ENCODE data around the gene RGS10. TPM values are rescaled to one million over a fixed set of nuclear protein-coding genes. Genes with fewer than 3 reads are reported as not detected.

The RGS10 gene
- total and polyA plus RNA-seq, 2 of the 8 experiments (the other 6 are each of a cell fraction or from before 2014, with no cell fraction given), result 5.5 to 13.1 TPM

DNA sequence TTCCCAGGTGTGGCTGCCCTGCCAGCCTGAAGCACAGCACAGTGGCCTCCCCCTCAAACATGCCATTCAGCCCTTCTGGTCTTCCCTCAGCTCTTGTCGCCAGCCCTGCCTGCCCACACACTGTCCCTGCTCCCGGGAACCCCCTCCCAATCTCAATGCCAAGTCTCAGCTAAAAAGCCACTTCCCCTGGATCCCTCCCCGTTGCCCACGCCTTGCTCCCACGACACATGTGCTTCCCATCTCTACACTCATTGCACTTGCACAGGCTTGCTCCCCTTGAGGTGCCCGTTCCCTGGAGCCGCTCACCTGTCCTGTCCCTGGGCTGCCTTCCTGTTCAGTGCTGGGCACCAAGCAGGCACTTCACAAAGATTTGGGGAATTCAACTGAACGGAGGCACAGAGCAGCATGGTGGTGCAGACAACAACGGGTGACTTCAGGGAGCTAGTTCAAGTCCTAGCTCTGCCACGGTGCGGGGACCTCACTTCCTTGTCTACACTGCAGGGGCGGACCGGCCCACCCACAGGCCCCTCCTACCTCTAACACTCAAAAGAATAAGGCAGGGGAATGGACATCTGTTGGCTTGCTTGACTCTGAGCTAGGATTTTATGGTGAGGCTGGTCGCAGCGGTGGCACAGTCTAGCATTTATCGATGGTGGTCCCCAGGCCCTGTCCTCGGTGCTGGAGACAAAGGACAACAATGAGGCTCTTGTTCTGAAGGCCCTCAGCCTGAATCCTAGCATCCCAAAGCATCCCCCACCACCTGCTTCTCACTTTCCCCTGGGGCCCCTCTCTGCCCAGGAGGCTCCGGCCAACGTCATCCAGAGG is 18.4 kb downstream of the RGS10 start (continued):
- no peak for TF ChIP-seq RXRA (IDR thresholded peaks at IDR 0.05; ENCODE audit: insufficient read depth, low read depth, low read length)
- no peak for TF ChIP-seq HDAC6 (IDR thresholded peaks at IDR 0.05; ENCODE audit: low read depth, low read length)
- TF ChIP-seq TEAD4 (IDR thresholded peaks at IDR 0.05; ENCODE audit: low read depth, low read length), result no peak
- no peak for TF ChIP-seq POLR2AphosphoS5 (IDR thresholded peaks at IDR 0.05; ENCODE audit: low read depth, low read length)
- no peak for TF ChIP-seq POU5F1 (IDR thresholded peaks at IDR 0.05; ENCODE audit: low read depth, low read length)
- no peak for TF ChIP-seq CBX5 (IDR thresholded peaks at IDR 0.05; ENCODE audit: low read depth, low read length)
- no peak for TF ChIP-seq JUND (IDR thresholded peaks at IDR 0.05; ENCODE audit: low read length)
- TF ChIP-seq, protein P1, sequence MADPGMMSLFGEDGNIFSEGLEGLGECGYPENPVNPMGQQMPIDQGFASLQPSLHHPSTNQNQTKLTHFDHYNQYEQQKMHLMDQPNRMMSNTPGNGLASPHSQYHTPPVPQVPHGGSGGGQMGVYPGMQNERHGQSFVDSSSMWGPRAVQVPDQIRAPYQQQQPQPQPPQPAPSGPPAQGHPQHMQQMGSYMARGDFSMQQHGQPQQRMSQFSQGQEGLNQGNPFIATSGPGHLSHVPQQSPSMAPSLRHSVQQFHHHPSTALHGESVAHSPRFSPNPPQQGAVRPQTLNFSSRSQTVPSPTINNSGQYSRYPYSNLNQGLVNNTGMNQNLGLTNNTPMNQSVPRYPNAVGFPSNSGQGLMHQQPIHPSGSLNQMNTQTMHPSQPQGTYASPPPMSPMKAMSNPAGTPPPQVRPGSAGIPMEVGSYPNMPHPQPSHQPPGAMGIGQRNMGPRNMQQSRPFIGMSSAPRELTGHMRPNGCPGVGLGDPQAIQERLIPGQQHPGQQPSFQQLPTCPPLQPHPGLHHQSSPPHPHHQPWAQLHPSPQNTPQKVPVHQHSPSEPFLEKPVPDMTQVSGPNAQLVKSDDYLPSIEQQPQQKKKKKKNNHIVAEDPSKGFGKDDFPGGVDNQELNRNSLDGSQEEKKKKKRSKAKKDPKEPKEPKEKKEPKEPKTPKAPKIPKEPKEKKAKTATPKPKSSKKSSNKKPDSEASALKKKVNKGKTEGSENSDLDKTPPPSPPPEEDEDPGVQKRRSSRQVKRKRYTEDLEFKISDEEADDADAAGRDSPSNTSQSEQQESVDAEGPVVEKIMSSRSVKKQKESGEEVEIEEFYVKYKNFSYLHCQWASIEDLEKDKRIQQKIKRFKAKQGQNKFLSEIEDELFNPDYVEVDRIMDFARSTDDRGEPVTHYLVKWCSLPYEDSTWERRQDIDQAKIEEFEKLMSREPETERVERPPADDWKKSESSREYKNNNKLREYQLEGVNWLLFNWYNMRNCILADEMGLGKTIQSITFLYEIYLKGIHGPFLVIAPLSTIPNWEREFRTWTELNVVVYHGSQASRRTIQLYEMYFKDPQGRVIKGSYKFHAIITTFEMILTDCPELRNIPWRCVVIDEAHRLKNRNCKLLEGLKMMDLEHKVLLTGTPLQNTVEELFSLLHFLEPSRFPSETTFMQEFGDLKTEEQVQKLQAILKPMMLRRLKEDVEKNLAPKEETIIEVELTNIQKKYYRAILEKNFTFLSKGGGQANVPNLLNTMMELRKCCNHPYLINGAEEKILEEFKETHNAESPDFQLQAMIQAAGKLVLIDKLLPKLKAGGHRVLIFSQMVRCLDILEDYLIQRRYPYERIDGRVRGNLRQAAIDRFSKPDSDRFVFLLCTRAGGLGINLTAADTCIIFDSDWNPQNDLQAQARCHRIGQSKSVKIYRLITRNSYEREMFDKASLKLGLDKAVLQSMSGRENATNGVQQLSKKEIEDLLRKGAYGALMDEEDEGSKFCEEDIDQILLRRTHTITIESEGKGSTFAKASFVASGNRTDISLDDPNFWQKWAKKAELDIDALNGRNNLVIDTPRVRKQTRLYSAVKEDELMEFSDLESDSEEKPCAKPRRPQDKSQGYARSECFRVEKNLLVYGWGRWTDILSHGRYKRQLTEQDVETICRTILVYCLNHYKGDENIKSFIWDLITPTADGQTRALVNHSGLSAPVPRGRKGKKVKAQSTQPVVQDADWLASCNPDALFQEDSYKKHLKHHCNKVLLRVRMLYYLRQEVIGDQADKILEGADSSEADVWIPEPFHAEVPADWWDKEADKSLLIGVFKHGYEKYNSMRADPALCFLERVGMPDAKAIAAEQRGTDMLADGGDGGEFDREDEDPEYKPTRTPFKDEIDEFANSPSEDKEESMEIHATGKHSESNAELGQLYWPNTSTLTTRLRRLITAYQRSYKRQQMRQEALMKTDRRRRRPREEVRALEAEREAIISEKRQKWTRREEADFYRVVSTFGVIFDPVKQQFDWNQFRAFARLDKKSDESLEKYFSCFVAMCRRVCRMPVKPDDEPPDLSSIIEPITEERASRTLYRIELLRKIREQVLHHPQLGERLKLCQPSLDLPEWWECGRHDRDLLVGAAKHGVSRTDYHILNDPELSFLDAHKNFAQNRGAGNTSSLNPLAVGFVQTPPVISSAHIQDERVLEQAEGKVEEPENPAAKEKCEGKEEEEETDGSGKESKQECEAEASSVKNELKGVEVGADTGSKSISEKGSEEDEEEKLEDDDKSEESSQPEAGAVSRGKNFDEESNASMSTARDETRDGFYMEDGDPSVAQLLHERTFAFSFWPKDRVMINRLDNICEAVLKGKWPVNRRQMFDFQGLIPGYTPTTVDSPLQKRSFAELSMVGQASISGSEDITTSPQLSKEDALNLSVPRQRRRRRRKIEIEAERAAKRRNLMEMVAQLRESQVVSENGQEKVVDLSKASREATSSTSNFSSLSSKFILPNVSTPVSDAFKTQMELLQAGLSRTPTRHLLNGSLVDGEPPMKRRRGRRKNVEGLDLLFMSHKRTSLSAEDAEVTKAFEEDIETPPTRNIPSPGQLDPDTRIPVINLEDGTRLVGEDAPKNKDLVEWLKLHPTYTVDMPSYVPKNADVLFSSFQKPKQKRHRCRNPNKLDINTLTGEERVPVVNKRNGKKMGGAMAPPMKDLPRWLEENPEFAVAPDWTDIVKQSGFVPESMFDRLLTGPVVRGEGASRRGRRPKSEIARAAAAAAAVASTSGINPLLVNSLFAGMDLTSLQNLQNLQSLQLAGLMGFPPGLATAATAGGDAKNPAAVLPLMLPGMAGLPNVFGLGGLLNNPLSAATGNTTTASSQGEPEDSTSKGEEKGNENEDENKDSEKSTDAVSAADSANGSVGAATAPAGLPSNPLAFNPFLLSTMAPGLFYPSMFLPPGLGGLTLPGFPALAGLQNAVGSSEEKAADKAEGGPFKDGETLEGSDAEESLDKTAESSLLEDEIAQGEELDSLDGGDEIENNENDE (IDR thresholded peaks at IDR 0.05; ENCODE audit: insufficient replicate concordance, low read length), result no peak
- no peak for TF ChIP-seq CHD1 (IDR thresholded peaks at IDR 0.05; ENCODE audit: low read depth, low read length)

Data from H1 (cell line).